Limb (tissue), 2 donors: ENCODE data around the gene WDR18.

Experiments used
- DNase-seq, 2 donors: peaks; one replicate each; pipeline ENCODE4 v3.0.0-alpha.2; 2016; ENCODE audit errors: extremely low spot score in 2 of 2

Gene WDR18

GRCh38 chr19:991174-991931, 7.2 kb downstream of the WDR18 start:
- DNase-seq = peak in 1 of 2 donors; percentile 65

GRCh38 chr19:991932-992669, 8.0 kb downstream of the WDR18 start:
- DNase-seq = no peak

DNA sequence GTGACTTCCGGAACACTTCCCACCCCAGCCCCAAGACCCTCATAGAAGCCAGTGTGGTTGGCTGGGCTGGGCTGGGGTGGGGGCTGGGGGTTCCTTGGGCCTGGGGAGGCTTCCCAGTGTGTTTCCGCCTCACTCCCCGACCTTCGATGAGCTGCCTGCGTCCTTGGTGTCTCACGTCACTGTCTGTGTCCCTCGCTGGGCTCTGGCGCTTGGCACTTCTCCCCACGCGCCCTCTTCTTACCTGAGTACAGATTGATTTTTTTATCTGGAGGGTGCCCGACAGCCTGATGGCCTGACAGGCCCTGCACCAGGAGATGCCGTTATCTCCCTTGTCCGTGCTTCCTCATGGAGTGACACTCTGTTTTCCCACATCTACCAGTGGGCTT, 8.5 kb downstream of the WDR18 start:
- no peak for DNase-seq

GRCh38 chr19:993361-993830, 9.3 kb downstream of the WDR18 start:
- DNase-seq = no peak

- DNase-seq = no peak
Measured at GRCh38 chr19:993831-994393, 9.8 kb downstream of the WDR18 start.

DNA sequence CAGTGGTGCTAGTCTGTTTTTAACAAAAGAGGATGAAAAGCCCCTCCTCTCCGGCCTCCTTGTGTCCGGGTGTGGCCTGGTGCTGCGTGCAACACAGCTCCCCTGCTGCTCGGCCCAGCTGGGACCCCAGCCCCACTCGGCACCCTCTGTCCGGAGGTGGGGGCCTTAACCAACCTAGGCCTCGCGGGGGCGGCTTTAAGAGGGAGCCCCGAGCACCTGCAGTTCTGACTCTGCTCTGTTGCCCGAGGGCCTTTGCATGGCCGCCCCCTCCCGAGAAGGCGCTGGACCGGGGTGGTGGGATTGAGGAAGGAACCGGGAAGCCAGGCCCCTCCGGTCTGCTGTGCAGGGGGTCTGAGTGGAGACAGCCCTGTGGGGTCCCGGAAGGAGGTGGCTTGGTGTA, 10.4 kb downstream of the WDR18 start:
- no peak for DNase-seq

DNA sequence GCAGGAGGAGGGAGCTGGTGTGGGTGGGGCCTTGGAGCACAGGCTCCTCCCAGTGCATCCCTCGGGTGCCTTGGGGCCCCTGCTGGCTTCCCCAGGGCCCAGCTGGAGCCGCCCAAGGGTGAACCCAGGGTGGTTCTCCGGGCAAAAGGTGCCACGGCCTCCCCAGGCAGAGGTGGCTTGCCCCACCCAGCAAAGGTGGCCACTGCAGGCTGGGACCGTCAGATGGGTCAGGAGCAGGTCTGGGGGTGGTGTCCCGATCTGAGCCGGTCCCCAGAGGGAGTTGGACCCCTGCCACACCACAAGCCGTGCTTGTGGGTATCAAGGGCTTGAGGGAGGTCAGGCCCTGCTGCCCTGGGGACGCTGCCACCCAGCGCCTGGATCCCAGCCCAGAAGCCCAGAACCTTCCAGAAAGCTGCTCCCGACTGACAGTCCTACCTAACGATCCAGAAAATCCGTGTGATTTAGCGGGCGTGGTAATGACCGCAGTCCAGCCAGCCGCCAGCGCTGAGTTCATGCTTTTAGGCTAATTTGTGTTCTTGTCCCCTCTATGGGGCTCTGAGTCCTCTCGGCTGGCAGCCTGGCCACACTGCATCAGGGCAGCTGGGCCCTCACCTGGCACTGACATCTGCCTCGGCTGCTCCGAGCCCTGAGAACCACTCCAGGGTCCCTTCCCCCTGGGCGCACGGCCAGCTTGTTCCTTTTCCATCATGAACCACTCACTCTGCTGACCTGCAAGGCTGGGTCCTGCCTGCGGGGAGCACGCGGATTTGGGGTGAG, 11.1 kb downstream of the WDR18 start:
- no peak for DNase-seq

GRCh38 chr19:996051-996838, 12.1 kb downstream of the WDR18 start:
- peak in 1 of 2 donors; percentile 77 for DNase-seq

- no peak for DNase-seq
Measured at GRCh38 chr19:998064-998463, 13.9 kb downstream of the WDR18 start.

GRCh38 chr19:999379-999719, 15.2 kb downstream of the WDR18 start:
- DNase-seq = no peak

DNA sequence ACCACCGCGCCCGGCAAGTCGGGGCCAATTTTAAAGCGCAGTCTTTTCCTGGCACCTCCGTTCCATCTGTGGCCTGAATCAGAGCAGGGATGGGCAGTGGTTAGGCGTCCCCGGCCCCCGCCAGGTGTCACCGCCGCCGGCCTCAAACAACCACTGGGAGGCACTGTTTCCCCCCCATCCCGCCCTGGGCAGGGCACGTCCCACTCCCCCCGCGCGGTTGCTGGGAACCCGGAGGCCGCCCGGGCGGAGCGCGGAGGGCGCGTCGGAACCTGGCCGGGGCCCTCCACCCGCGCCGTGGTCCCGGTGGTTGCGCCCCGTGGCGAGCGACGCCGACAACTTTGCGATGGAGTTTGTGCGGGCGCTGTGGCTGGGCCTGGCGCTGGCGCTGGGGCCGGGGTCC, 15.9 kb downstream of the WDR18 start, which contains the start of gene GRIN3B:
TSS of gene GRIN3B (plus strand) at position 325 of the 400 bp plus-strand sequence. CDS start at position 344, 19 bp downstream.
- peak in 1 of 2 donors; percentile 79 for DNase-seq

DNA sequence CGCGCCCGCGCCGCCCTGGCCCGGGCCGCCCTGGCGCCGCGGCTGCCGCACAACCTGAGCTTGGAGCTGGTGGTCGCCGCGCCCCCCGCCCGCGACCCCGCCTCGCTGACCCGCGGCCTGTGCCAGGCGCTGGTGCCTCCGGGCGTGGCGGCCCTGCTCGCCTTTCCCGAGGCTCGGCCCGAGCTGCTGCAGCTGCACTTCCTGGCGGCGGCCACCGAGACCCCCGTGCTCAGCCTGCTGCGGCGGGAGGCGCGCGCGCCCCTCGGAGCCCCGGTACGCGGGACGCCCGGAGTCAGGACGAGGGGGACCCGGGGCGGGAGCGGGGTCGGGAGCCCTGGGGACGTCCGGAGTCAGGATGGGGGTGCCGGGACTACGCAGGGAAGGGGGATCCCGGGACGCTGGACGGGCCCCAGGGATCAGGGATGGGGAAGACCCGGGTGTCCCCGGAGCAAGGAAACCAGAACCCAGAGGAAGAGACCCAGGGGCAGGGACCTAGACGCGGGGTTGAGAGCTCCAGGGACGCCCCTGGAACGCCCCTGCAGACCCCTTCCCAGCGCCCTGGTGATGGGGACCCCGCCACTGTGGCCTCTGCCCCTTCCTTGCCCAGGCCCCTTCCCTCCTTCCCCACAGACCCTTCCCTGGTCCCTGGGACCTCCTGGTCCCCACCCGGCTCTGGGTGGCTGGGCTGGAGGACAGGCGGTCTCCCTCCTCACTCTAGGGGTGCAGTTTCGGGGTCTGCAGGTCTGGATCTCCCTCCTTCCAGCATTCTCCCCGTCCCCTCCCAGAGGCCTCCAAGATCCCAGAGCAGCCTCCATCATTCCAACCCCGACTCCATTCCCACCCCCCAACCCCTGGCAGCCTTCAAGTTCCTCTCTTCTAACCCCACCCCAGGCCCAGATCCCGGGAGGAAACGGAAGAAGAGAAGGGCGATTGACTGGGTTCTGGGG, 16.7 kb downstream of the WDR18 start:
- no peak for DNase-seq

DNA sequence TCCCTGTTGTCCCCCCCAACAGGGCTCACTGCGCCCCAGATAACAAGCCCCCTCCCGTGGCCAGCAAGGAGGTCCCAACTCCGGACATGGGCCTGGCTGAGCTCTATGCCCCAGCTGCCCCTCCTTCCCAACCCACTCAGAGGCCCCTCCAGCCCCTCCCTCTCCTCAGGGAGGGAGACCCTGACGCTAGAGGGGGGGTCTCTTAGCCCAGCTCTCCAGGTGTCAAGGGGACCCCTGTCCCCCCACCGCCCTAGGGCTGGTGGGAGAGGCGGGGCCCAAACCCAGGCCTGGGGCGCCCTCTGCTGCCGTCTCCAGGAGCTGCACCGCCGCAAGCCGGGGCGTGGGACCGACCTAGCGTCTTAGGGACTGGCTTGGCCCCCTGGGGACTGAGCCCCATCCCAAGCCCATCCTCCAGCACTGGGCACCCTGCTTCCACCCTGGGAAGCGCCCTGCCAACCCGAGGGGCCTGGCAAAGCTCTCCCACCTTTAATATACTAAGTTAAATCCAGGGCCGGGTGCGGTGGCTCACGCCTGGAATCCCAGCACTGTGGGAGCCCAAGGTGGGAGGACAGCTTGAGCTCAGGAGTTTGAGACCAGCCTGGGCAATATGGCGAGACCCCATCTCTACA, 17.5 kb downstream of the WDR18 start:
- peak in 1 of 2 donors; percentile 80 for DNase-seq

GRCh38 chr19:1002600-1002999, 18.5 kb downstream of the WDR18 start:
- DNase-seq = no peak

DNA sequence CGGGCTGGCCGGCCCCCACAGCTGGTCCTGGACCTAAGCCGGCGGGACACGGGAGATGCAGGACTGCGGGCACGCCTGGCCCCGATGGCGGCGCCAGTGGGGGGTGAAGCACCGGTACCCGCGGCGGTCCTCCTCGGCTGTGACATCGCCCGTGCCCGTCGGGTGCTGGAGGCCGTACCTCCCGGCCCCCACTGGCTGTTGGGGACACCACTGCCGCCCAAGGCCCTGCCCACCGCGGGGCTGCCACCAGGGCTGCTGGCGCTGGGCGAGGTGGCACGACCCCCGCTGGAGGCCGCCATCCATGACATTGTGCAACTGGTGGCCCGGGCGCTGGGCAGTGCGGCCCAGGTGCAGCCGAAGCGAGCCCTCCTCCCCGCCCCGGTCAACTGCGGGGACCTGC, 19.1 kb downstream of the WDR18 start:
- no peak for DNase-seq

DNA sequence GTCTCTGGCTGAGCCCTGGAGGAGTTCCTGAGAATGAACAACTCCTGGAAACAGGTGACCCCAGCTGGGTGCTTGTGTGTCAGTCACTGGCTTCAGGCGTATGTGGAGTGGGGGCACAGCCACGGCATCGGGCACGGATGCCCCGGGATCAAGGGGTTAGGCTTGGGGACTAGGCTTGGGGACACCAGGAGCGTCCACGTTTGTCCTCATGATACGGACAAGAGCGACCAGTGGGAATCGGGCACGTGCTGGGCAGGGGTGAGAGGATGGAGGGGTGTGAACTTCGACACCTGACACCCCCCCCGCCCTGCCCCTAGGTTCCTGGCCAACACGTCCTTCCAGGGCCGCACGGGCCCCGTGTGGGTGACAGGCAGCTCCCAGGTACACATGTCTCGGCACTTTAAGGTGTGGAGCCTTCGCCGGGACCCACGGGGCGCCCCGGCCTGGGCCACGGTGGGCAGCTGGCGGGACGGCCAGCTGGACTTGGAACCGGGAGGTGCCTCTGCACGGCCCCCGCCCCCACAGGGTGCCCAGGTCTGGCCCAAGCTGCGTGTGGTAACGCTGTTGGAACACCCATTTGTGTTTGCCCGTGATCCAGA, 20.2 kb downstream of the WDR18 start:
- DNase-seq = no peak

GRCh38 chr19:1004803-1005664, 20.9 kb downstream of the WDR18 start:
- DNase-seq = no peak
